Naive B cell (primary cell): ENCODE measurements around the gene DNM2. TPM values are rescaled to one million over a fixed set of nuclear protein-coding genes. Genes with fewer than 3 reads are reported as not detected.

Experiments used
- ATAC-seq, 2 donors: fragments of 150-1000 bp; cut with Tn5 transposase; 2 replicates each; pipeline ENCODE4 v1.10.0; 2021; ENCODE audit warnings: low read depth in 2 of 2, mild to moderate bottlenecking in 2 of 2, moderate library complexity in 2 of 2
- DNase-seq: peaks from one replicate; pipeline ENCODE4 v3.0.0; 2022
- H3K27ac Mint-ChIP-seq, 6 donors: one replicate each; pipeline ENCODE4 v1.8.0; 2020 to 2022; ENCODE audit warnings: mild to moderate bottlenecking in 6 of 6, mixed read lengths in 6 of 6, moderate library complexity in 5 of 6, inconsistent platforms in 2 of 6
- H3K27me3 Mint-ChIP-seq, 3 donors: one replicate each; pipeline ENCODE4 v1.8.0; 2021 to 2022; ENCODE audit warnings: mixed read lengths in 3 of 3, mild to moderate bottlenecking in 1 of 3
- H3K36me3 Mint-ChIP-seq, 2 donors: one replicate each; pipeline ENCODE4 v1.8.0; 2020 to 2022; ENCODE audit warnings: mixed read lengths in 2 of 2, inconsistent platforms in 1 of 2, mild to moderate bottlenecking in 1 of 2
- H3K4me1 Mint-ChIP-seq, 3 donors: one replicate each; pipeline ENCODE4 v1.8.0; 2020 to 2022; ENCODE audit warnings: mixed read lengths in 3 of 3, inconsistent platforms in 1 of 3, mild to moderate bottlenecking in 1 of 3, moderate library complexity in 1 of 3
- H3K4me3 Mint-ChIP-seq, 8 donors: one replicate each; pipeline ENCODE4 v1.8.0; 2020 to 2022; ENCODE audit warnings: mild to moderate bottlenecking in 8 of 8, mixed read lengths in 8 of 8, moderate library complexity in 8 of 8, inconsistent platforms in 2 of 8
- H3K9me3 Mint-ChIP-seq, 7 donors: one replicate each; pipeline ENCODE4 v1.8.0; 2020 to 2022; ENCODE audit warnings: mixed read lengths in 7 of 7, mild to moderate bottlenecking in 5 of 7, inconsistent platforms in 2 of 7, moderate library complexity in 1 of 7
- polyA plus RNA-seq, 6 donors: library from polyadenylated mRNA; unstranded; fragments of 300-500 nt; fragmentation: Illumina TruSeq; gene quantifications; one replicate each; pipeline ENCODE4 v1.2.3, GENCODE V29; 2021; ENCODE audit warnings: low read depth in 6 of 6

The DNM2 gene
- polyA plus RNA-seq, 6 donors from 2014 or later: 53.6 to 111 (median 63.0) TPM

DNA sequence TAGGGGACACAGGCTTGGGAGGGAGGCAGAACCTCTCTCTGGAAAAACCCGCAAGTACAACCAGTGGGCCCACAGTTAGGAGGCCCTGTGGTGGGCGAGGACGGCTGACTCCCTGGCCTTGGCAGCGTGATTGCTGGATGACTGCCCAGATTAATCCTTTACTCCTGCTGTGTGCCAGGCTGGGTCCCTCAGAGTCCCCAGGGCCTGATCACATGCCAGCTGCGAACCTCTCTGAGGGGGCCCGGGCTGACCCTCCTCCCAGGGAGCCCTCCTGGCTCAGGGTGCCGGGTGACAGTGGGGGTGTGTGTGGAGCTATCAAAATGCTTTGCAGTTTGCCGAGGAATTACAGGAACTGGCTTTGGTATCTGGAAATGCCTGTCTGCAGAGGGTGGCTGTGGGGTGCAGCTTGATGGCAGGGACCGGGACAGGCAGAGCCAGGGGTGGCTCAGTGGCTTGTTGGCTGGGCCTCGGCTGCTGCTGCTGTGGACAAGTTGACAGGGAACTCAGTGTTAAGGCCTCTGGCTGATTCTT is 48.9 kb downstream of the DNM2 start:
- Mint-ChIP-seq H3K36me3 (peaks cover 7 to 8% of the 10 kb centered on the region in 2 donors), H3K4me1 (peaks cover 55 to 79% (median 64%) of the 10 kb centered on the region in 3 donors), H3K27ac (peak overlapping the region in 4 of 6 donors; percentile 10 to 79 (median 52)), H3K9me3 (peaks cover 0 to 1% (median 0%) of the 10 kb centered on the region in 7 donors), H3K4me3 (no peak overlapping the region), H3K27me3 (no peaks in the 10 kb centered on the region)
- no peak for ATAC-seq
- DNase-seq: no peak

DNA sequence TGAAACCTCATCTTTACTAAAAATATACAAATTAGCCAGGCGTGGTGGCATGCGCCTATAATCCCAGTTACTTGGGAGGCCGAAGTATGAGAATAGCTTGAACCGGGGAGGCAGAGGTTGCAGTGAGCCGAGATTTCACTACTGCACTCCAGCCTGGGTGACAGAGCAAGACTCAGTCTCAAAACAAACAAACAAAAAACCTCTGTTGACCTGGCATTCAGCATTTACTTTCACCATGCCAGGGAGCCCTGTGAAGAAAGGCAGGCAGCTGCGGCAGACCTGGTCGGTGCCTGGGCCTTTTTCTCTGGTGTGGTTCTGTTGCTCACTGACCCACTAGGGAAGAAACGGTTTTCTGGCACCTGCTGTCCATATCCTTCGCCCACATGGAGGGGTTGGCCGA is 49.8 kb downstream of the DNM2 start:
- H3K9me3 Mint-ChIP-seq: peaks cover 0 to 1% (median 0%) of the 10 kb centered on the region in 7 donors
- no peak overlapping the region for H3K4me3 Mint-ChIP-seq
- H3K27ac Mint-ChIP-seq: peak overlapping the region in 3 of 6 donors; percentile 39 to 82 (median 47)
- H3K36me3 Mint-ChIP-seq: peaks cover 7 to 8% of the 10 kb centered on the region in 2 donors
- H3K27me3 Mint-ChIP-seq: no peaks in the 10 kb centered on the region
- ATAC-seq (no peak), DNase-seq (no peak)
- peaks cover 47 to 72% (median 54%) of the 10 kb centered on the region in 3 donors for H3K4me1 Mint-ChIP-seq

DNA sequence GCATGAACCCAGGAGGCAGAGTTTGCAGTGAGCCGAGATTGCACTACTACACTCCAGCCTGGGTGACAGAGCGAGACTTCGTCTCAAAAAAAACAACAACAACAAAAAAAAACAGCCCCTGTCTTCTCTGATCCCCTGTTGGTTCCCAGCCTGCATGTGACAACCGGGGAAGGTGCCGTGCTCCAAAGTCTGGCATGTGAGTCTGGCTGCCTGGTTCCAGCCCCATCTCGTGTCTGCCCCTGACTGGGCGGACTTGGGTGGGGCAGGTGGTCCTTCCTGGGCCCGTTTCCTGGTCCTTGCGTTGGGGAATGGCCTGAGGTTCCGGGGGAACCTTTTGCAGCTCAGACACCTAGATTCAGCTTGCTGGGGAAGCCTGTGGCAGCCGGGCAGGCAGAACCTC is 50.5 kb downstream of the DNM2 start:
- Mint-ChIP-seq H3K36me3 (peaks cover 7 to 8% of the 10 kb centered on the region in 2 donors), H3K27ac (peak overlapping the region in 4 of 6 donors; percentile 30 to 84 (median 60)), H3K27me3 (no peaks in the 10 kb centered on the region), H3K4me1 (peaks cover 40 to 66% (median 48%) of the 10 kb centered on the region in 3 donors), H3K4me3 (peak overlapping the region in 2 of 8 donors; percentile 21 to 59), H3K9me3 (peaks cover 0 to 1% (median 0%) of the 10 kb centered on the region in 7 donors)
- ATAC-seq (no peak), DNase-seq (no peak)

DNA sequence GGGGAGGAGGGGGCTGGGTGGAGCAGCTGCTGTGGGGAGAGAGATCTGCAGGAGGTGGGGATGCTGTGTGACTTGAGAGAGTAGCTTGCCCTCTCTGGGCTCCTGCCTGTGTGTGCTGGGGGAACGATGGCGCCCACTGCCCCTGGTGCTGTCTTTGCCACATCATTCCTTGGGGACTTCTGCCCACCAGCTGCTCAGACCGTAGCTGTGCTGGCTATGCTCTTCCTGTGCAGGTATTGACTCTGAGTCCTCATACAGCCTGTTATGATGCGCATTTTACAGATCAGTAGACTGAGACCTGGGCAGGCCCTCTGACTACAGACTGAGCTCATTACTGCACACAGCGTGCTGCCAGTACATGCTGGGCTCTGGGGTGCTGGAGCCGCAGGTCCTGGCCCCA is 51.1 kb downstream of the DNM2 start:
- H3K27me3 Mint-ChIP-seq: no peaks in the 10 kb centered on the region
- peak; percentile 67 to 87 for ATAC-seq
- H3K4me3 Mint-ChIP-seq: peak overlapping the region in 4 of 8 donors; percentile 1 to 85 (median 49)
- peaks cover 36 to 60% (median 42%) of the 10 kb centered on the region in 3 donors for H3K4me1 Mint-ChIP-seq
- peaks cover 0 to 1% (median 0%) of the 10 kb centered on the region in 7 donors for H3K9me3 Mint-ChIP-seq
- DNase-seq: peak; percentile 16
- peaks cover 7 to 8% of the 10 kb centered on the region in 2 donors for H3K36me3 Mint-ChIP-seq
- H3K27ac Mint-ChIP-seq: peak overlapping the region; percentile 30 to 93 (median 83)

DNA sequence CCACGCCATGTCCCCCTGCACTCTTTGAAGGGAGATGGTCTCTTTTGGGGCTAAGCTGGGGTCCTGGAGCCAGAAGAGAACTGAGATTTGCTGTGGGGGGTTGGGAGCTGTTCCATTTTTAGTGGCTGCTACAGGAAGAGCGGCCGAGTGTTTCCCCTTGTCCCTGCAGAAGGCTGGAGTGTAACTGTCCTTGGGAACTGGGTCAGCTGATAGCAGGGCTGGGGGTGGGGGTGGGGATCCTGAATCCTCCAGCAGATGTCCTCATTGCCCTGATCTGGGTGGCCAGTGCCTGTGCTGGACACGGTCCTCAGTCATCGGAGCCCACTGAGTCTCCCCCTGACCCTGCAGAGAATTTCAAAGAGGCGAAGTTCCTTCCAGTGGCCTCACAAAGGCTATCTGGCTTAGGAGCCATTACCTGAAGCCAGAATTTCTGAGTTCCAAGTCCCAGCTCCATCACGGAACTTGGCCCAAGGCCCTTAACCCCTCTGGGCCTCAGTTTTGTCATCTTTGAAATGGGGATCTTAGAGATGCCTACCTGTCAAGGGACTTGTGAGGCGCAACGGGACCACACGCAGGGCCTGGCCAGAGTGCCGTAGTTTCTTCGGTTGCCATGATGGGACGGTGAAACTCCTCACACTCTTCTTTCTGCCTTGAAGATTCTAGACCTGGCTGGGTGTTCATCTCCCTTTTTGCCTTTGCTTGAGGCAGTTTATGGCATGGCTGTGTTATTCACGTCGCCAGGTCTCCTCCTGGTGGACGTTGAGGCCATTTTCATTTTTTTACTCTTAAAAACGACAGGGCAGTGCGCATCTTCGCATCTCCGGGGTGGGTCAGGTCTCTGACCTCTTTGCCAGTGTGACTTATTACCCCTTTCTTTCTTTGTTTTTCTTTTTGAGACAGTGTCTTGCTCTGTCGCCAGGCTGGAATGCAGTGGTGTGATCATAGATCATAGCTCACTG is 51.9 kb downstream of the DNM2 start:
- Mint-ChIP-seq H3K4me3 (peak overlapping the region in 4 of 8 donors; percentile 21 to 85 (median 52)), H3K4me1 (peaks cover 28 to 51% (median 33%) of the 10 kb centered on the region in 3 donors), H3K9me3 (peaks cover 0 to 1% (median 0%) of the 10 kb centered on the region in 7 donors), H3K27me3 (no peaks in the 10 kb centered on the region), H3K36me3 (peaks cover 7 to 8% of the 10 kb centered on the region in 2 donors), H3K27ac (peak overlapping the region in 5 of 6 donors; percentile 63 to 93 (median 82))
- no peak for DNase-seq
- ATAC-seq: no peak

DNA sequence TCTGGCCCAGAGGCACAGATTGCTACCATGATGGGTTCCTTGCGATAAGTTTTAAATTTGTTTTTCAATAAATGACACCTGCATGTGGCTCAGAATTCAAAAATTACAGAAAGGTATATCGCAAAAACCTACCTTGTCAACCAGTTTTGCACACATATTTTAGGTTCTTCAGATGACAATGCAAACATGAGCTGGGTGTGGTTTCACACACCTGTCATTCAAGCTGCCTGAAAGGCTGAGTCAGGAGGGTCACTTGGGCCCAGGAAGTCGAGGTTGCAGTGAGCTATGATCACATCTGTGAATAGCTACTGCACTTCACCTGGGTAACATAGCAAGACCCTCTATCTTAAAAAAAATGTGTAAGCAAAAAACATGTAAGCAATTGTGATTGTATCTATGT is 56.1 kb downstream of the DNM2 start:
- Mint-ChIP-seq H3K27me3 (no peaks in the 10 kb centered on the region), H3K27ac (peak overlapping the region in 1 of 6 donors; percentile 33), H3K4me3 (no peak overlapping the region), H3K9me3 (peaks cover 0 to 1% (median 0%) of the 10 kb centered on the region in 7 donors), H3K36me3 (peaks cover 7 to 13% of the 10 kb centered on the region in 2 donors), H3K4me1 (peaks cover 37 to 46% (median 44%) of the 10 kb centered on the region in 3 donors)
- DNase-seq: no peak
- ATAC-seq: no peak

DNA sequence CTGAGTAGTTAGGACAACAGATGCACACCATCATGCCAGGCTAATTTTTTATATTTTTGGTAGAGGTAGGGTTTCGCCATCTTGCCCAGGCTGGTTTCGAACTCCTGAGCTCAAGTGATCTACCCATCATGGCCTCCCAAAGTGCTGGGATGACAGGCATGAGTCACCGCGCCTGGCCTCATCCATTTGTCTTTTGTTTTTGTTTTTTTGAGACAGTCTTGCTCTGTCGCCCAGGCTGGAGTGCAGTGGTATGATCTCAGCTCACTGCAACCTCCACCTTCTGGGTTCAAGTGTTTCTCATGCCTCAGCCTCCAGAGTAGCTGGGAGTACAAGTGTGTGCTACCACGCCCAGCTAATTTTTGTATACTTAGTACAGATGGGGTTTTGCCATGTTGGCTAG is 57.0 kb downstream of the DNM2 start:
- peaks cover 7 to 13% of the 10 kb centered on the region in 2 donors for H3K36me3 Mint-ChIP-seq

DNA sequence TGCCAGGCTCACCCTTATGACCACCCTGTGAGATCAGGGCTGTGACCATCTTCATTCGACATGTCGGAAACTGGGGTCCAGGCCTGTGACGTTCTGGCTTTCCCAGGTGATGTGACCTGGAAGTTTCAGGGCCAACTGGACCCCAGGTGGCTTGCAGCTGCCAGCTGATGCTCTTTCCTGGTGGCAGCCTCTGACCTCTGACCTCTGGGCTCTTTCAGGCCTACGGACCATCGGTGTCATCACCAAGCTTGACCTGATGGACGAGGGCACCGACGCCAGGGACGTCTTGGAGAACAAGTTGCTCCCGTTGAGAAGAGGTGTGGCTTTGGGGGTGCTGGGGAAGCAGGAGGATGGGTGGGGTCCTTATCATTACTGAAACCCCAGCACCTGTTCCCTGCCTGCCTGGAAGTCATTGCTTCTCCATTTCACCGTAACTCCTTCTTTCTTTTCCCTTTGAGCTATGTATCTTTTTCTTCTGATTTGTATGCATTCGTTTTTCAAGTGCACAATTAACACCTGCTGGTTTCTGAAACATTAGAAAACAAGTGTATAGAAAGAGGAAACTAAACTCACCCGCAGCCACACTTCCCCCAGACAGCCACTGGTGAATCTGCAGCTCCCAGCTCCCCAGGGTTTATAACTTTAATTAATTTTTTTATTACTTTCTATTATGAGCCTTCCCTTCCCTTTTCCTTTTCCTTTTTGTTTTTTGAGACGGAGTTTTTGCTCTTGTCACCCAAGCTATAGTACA is 59.2 kb downstream of the DNM2 start:
- Mint-ChIP-seq H3K9me3 (no peaks in the 10 kb centered on the region), H3K4me3 (peak overlapping the region; percentile 33 to 86 (median 58)), H3K36me3 (peaks cover 5 to 22% of the 10 kb centered on the region in 2 donors), H3K27me3 (no peaks in the 10 kb centered on the region), H3K4me1 (peaks cover 34 to 56% (median 51%) of the 10 kb centered on the region in 3 donors), H3K27ac (peak overlapping the region; percentile 5 to 96 (median 62))
- peak; percentile 68 for DNase-seq
- ATAC-seq: peak; percentile 96

More for the DNA sequence above, 57.0 kb downstream of the DNM2 start:
- peaks cover 0 to 1% (median 0%) of the 10 kb centered on the region in 7 donors for H3K9me3 Mint-ChIP-seq
- peaks cover 33 to 42% (median 38%) of the 10 kb centered on the region in 3 donors for H3K4me1 Mint-ChIP-seq
- H3K4me3 Mint-ChIP-seq: no peak overlapping the region
- H3K27ac Mint-ChIP-seq: peak overlapping the region in 2 of 6 donors; percentile 54 to 72
- ATAC-seq (no peak), DNase-seq (no peak)
- H3K27me3 Mint-ChIP-seq: no peaks in the 10 kb centered on the region

DNA sequence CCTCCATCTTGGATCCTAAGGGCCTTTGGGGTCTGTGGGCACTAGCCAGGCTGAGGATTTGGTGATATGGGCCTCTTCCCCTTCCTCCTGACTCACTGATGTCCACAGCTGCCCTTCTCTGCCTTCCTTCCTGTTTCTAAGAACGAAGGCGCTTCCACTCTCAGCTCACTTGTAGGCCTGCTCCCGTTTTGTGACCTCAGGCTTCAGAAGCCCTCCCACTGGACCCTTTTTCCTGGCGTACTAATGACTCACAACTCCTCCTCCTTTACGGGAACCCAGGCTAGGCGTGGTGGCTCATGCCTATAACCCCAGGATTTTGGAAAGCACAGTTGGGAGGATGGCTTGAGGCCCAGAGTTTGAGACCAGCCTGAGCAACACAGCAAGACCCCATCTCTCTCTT is 62.5 kb downstream of the DNM2 start:
- no peak for ATAC-seq
- Mint-ChIP-seq H3K27ac (peak overlapping the region; percentile 20 to 90 (median 68)), H3K27me3 (no peaks in the 10 kb centered on the region), H3K9me3 (no peaks in the 10 kb centered on the region), H3K4me3 (peak overlapping the region in 6 of 8 donors; percentile 1 to 55 (median 36)), H3K4me1 (peaks cover 47 to 75% (median 67%) of the 10 kb centered on the region in 3 donors), H3K36me3 (peaks cover 8 to 40% of the 10 kb centered on the region in 2 donors)
- no peak for DNase-seq

DNA sequence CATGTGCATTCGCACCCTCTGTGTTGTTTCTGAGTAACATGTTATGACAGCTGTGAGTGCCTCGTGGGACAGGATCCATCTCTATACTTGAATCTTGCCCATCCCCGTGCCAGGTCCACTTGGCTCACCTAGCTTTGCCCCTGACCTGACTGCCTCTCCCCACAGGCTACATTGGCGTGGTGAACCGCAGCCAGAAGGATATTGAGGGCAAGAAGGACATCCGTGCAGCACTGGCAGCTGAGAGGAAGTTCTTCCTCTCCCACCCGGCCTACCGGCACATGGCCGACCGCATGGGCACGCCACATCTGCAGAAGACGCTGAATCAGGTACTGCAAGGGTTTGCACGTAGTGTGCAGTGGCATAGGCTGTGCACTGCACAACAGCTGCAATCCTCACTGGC is 64.9 kb downstream of the DNM2 start:
- ATAC-seq: no peak
- Mint-ChIP-seq H3K27me3 (no peaks in the 10 kb centered on the region), H3K4me1 (peaks cover 31 to 52% (median 48%) of the 10 kb centered on the region in 3 donors), H3K27ac (peak overlapping the region in 2 of 6 donors; percentile 53 to 63), H3K36me3 (peaks cover 3 to 40% of the 10 kb centered on the region in 2 donors), H3K9me3 (no peaks in the 10 kb centered on the region), H3K4me3 (no peak overlapping the region)
- no peak for DNase-seq

DNA sequence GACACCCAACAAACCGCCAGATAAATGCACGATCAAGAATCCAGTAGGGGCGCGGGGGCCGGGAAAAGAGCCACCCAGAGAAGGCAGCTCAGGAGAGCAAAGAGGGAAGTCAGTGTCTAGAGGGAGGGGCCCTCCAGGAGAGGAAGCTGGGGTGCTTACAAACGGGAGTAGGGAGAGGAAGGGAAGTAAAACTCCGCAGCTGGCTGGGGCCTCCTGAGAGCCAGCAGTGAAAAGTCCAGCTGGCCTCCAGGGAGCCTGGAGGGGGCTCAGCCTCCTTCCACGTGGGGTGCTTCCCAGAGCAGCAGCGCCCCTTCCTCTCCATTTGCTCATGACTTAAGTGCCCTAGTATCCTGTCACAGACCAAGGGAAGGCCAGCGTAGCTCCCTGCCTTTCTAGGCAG is 66.4 kb downstream of the DNM2 start:
- ATAC-seq (peak; percentile 43 to 57), DNase-seq (no peak)
- peak overlapping the region in 5 of 8 donors; percentile 4 to 62 (median 45) for H3K4me3 Mint-ChIP-seq
- H3K9me3 Mint-ChIP-seq: no peaks in the 10 kb centered on the region
- H3K27me3 Mint-ChIP-seq: no peaks in the 10 kb centered on the region
- peaks cover 3 to 40% of the 10 kb centered on the region in 2 donors for H3K36me3 Mint-ChIP-seq
- peak overlapping the region in 5 of 6 donors; percentile 81 to 97 (median 91) for H3K27ac Mint-ChIP-seq
- peaks cover 28 to 48% (median 43%) of the 10 kb centered on the region in 3 donors for H3K4me1 Mint-ChIP-seq

DNA sequence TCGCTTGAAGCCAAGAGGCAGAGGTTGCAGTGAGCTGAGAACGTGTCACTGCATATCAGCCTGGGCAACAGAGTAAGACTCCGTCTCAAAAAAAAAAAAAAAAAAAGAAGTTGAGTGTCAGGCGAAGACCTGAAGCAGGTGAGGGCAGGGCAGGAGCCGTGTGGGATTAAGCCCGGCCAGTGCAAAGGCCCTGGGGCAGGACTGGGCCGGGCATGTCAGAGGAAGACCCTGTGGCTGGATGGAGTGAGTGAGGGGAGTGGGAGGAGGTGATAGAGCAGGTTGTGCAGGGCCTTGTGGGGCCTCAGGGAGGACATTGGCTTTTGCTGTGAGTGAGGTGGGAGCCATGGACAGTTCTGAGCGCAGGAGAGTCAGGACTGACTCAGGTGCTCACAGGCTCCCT is 70.3 kb downstream of the DNM2 start:
- no peaks in the 10 kb centered on the region for H3K9me3 Mint-ChIP-seq
- ATAC-seq: no peak
- peak overlapping the region in 3 of 6 donors; percentile 25 to 78 (median 39) for H3K27ac Mint-ChIP-seq
- H3K27me3 Mint-ChIP-seq: no peaks in the 10 kb centered on the region
- peaks cover 0 to 9% of the 10 kb centered on the region in 2 donors for H3K36me3 Mint-ChIP-seq
- DNase-seq: no peak
- no peak overlapping the region for H3K4me3 Mint-ChIP-seq
- H3K4me1 Mint-ChIP-seq: peaks cover 9 to 17% (median 10%) of the 10 kb centered on the region in 3 donors

DNA sequence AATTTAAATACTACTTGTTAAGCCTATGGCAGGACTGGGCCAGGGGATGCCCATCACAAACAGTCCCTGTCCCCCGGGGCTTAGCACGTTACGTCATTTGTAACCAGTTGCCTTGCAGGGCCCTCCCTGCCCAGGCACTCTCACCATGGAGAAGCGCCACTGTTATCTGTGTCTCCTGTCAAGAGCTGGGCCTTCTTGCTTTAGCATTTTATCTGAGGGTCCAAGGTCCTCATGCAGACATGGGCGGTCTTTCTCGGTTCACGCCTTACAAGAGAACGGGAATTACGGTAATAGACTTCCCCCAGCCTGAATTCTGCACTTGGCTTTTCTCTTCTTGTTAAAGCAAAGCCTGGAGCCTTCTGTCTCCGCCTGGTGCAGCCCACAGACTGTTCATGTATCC is 72.0 kb downstream of the DNM2 start:
- H3K27ac Mint-ChIP-seq: no peak overlapping the region
- ATAC-seq: no peak
- H3K9me3 Mint-ChIP-seq: no peaks in the 10 kb centered on the region
- no peak for DNase-seq
- peaks cover 0 to 6% (median 0%) of the 10 kb centered on the region in 3 donors for H3K4me1 Mint-ChIP-seq
- no peak overlapping the region for H3K4me3 Mint-ChIP-seq
- no peaks in the 10 kb centered on the region for H3K36me3 Mint-ChIP-seq
- H3K27me3 Mint-ChIP-seq: no peaks in the 10 kb centered on the region
